Adipose tissue (tissue), 3 donors: ENCODE data around the gene PNPLA3. TPM values are rescaled to one million over a fixed set of nuclear protein-coding genes. Genes with fewer than 3 reads are reported as not detected.
"Not testable (repeated sequence)": the region's sequence is repeated elsewhere in the genome, so short reads cannot be mapped to it uniquely, and the experiment has no call there.

Experiments used
- H3K27ac ChIP-seq: one replicate; pipeline ENCODE4 v1.5.1; 2013; ENCODE audit warnings: low read depth, low read length
- WGBS, 3 donors: extraction: QIAGEN DNeasy Blood & Tissue Kit; methylation state at CpG; one replicate each; pipeline ENCODE4 v1.1.7; 2013; 5-methylcytosine and 5-hydroxymethylcytosine counted together
- polyA plus RNA-seq, 3 donors: library from polyadenylated mRNA; stranded (reverse); fragments of 200-250 nt; gene quantifications; one replicate each; pipeline ENCODE4 v1.2.3, GENCODE V29; 2013
- donor health status: healthy with polysubstance abuse.
- donor health status: Bipolar disorder and iron deficiency.
- donor health status: healthy.

PNPLA3 gene
- polyA plus RNA-seq, 3 donors: 1.1 to 6.6 (median 2.8) TPM

- H3K27ac ChIP-seq: no peak overlapping the region
- 69 to 83% (median 77%) methylated on average over 4 of the region's 4 CpGs for WGBS, 3 donors
Measured at GRCh38 chr22:43888740-43889139, 34.9 kb upstream of the PNPLA3 start.

GRCh38 chr22:43889201-43889859, 34.3 kb upstream of the PNPLA3 start:
- WGBS, 3 donors: 61 to 77% (median 73%) methylated on average over 16 of the region's 16 CpGs
- no peak overlapping the region for H3K27ac ChIP-seq

GRCh38 chr22:43889860-43890253, 33.7 kb upstream of the PNPLA3 start:
- WGBS, 3 donors: 36 to 56% (median 54%) methylated on average over 4 of the region's 4 CpGs
- H3K27ac ChIP-seq: no peak overlapping the region

GRCh38 chr22:43890901-43891331, 32.7 kb upstream of the PNPLA3 start:
- no peak overlapping the region for H3K27ac ChIP-seq
- 11 to 17% (median 13%) methylated on average over 24 of the region's 24 CpGs for WGBS, 3 donors

GRCh38 chr22:43891360-43892182, 32.0 kb upstream of the PNPLA3 start, which contains the start of gene PNPLA5:
Gene PNPLA5, minus strand, starts transcription at chr22:43892013. Its CDS starts 133 bp downstream, at chr22:43891880.
- H3K27ac ChIP-seq: no peak within 1 kb of the TSS
- 2 to 3% (median 2%) methylated on average over 67 to 72 of the region's 72 CpGs for WGBS, 3 donors

- H3K27ac ChIP-seq: no peak overlapping the region
- 34 to 54% (median 43%) methylated on average over 15 of the region's 15 CpGs for WGBS, 3 donors
Measured at GRCh38 chr22:43892183-43892894, 31.3 kb upstream of the PNPLA3 start.

GRCh38 chr22:43893266-43893665, 30.3 kb upstream of the PNPLA3 start:
- H3K27ac ChIP-seq: no peak overlapping the region
- WGBS, 3 donors: 65 to 76% (median 76%) methylated on average over 5 of the region's 5 CpGs

GRCh38 chr22:43894122-43894521, 29.5 kb upstream of the PNPLA3 start:
- 82 to 92% (median 88%) methylated on average over 5 of the region's 5 CpGs for WGBS, 3 donors
- H3K27ac ChIP-seq: no peak overlapping the region

GRCh38 chr22:43895986-43896645, 27.5 kb upstream of the PNPLA3 start:
- WGBS, 3 donors: 33 to 44% (median 43%) methylated on average over 11 of the region's 11 CpGs
- H3K27ac ChIP-seq: no peak overlapping the region

GRCh38 chr22:43897751-43898261, 25.8 kb upstream of the PNPLA3 start:
- no peak overlapping the region for H3K27ac ChIP-seq
- WGBS, 3 donors: 34 to 59% (median 54%) methylated on average over 11 to 12 of the region's 12 CpGs

- WGBS, 3 donors: 49 to 59% (median 53%) methylated on average over 7 of the region's 7 CpGs
- no peak overlapping the region for H3K27ac ChIP-seq
Measured at GRCh38 chr22:43900206-43900605, 23.4 kb upstream of the PNPLA3 start.

- no peak overlapping the region for H3K27ac ChIP-seq
- WGBS, 3 donors: 43 to 55% (median 46%) methylated on average over 5 of the region's 5 CpGs
Measured at GRCh38 chr22:43901976-43902643, 21.5 kb upstream of the PNPLA3 start.

- H3K27ac ChIP-seq: not testable (repeated sequence)
- WGBS, 3 donors: 65 to 69% (median 68%) methylated on average over 12 of the region's 12 CpGs
Measured at GRCh38 chr22:43903033-43903432, 20.6 kb upstream of the PNPLA3 start.

GRCh38 chr22:43904412-43904811, 19.2 kb upstream of the PNPLA3 start:
- not testable (repeated sequence) for H3K27ac ChIP-seq
- WGBS, 3 donors: 26 to 41% (median 33%) methylated on average over 9 to 12 of the region's 12 CpGs

- WGBS, 3 donors: 41 to 48% (median 41%) methylated on average over 7 of the region's 7 CpGs
- no peak overlapping the region for H3K27ac ChIP-seq
Measured at GRCh38 chr22:43905681-43906080, 17.9 kb upstream of the PNPLA3 start.

GRCh38 chr22:43909708-43910107, 13.9 kb upstream of the PNPLA3 start:
- WGBS, 3 donors: 65 to 70% (median 70%) methylated on average over 1 of the region's 1 CpG

GRCh38 chr22:43910178-43910695, 13.4 kb upstream of the PNPLA3 start:
- 51 to 76% (median 65%) methylated on average over 6 of the region's 6 CpGs for WGBS, 3 donors
- H3K27ac ChIP-seq: no peak overlapping the region

More at GRCh38 chr22:43909708-43910107, 13.9 kb upstream of the PNPLA3 start:
- no peak overlapping the region for H3K27ac ChIP-seq
